Activated CD4-positive, CD25-positive, alpha-beta regulatory T cell (primary cell): Measurements from ENCODE around the gene RANGAP1.
"Not testable (repeated sequence)": the region's sequence is repeated elsewhere in the genome, so short reads cannot be mapped to it uniquely, and the experiment has no call there.

Experiments
- DNase-seq, 4 experiments: peaks; one replicate each; lab custom pipeline; 2025; lab: John Stamatoyannopoulos, UW

RANGAP1 gene

GRCh38 chr22:41301085-41302020 is 15.4 kb upstream of the RANGAP1 start, which contains the start of gene ZC3H7B:
ZC3H7B (plus strand) TSS chr22:41301525; CDS start chr22:41320661, 19,136 bp downstream.
- DNase-seq = peak; percentile 60 to 71 (median 66)

GRCh38 chr22:41300661-41301060 is 14.7 kb upstream of the RANGAP1 start:
- no peak for DNase-seq

- no peak for DNase-seq
Measured at GRCh38 chr22:41296826-41297667, 11.1 kb upstream of the RANGAP1 start.

- not testable (repeated sequence) for DNase-seq
Measured at GRCh38 chr22:41294816-41295215, 8.8 kb upstream of the RANGAP1 start.

GRCh38 chr22:41290262-41291221 is 4.6 kb upstream of the RANGAP1 start:
- no peak for DNase-seq

GRCh38 chr22:41289671-41290070 is 3.7 kb upstream of the RANGAP1 start:
- no peak for DNase-seq

- DNase-seq = no peak
Measured at GRCh38 chr22:41288245-41288946, 2.4 kb upstream of the RANGAP1 start.

- peak in 3 of 4 experiments; percentile 23 to 36 (median 33) for DNase-seq
Measured at GRCh38 chr22:41286639-41287091, 678 bp upstream of the RANGAP1 start.

- DNase-seq = peak; percentile 66 to 77 (median 68)
Measured at GRCh38 chr22:41285441-41285819, 557 bp downstream of the RANGAP1 start.

- no peak for DNase-seq
Measured at GRCh38 chr22:41284465-41284864, 1.5 kb downstream of the RANGAP1 start.

- DNase-seq = no peak
Measured at GRCh38 chr22:41280854-41281253, 5.1 kb downstream of the RANGAP1 start.

- DNase-seq = no peak
Measured at GRCh38 chr22:41280065-41280464, 5.9 kb downstream of the RANGAP1 start.

- DNase-seq = no peak
Measured at GRCh38 chr22:41274856-41275255, 11.1 kb downstream of the RANGAP1 start.

- DNase-seq = no peak
Measured at GRCh38 chr22:41273128-41273527, 12.9 kb downstream of the RANGAP1 start.

GRCh38 chr22:41271787-41272186 is 14.2 kb downstream of the RANGAP1 start:
- no peak for DNase-seq

GRCh38 chr22:41267958-41268357 is 18.0 kb downstream of the RANGAP1 start:
- no peak for DNase-seq

- no peak for DNase-seq
Measured at GRCh38 chr22:41264408-41264941, 21.5 kb downstream of the RANGAP1 start.

- DNase-seq = no peak
Measured at GRCh38 chr22:41263704-41264103, 22.3 kb downstream of the RANGAP1 start.

GRCh38 chr22:41262250-41262765 is 23.7 kb downstream of the RANGAP1 start:
- no peak for DNase-seq
